HL-60 (cell line): Measurements from ENCODE around the gene PAPPA2.

Source experiments
- DNase-seq, 2 experiments: peaks; one replicate each; pipeline ENCODE4 v3.0.0-alpha.2; 2010 to 2020; ENCODE audit warnings: low read depth in 1 of 2, low spot score in 1 of 2
- H3K27ac ChIP-seq: fragments of 250-450 bp; sonication (Bioruptor Pico); replicated peaks from 2 replicates; pipeline ENCODE4 v1.5.1; 2020; ENCODE audit warnings: mild to moderate bottlenecking, moderate library complexity
- H3K27me3 ChIP-seq: fragments of 250-450 bp; sonication (Bioruptor Pico); 2 replicates; pipeline ENCODE4 v1.5.1; 2021; ENCODE audit warnings: mild to moderate bottlenecking, moderate library complexity; ENCODE audit not compliant: insufficient read depth, poor library complexity, severe bottlenecking
- H3K4me3 ChIP-seq: replicated peaks from 2 replicates; pipeline ENCODE4 v1.5.1; 2011; ENCODE audit warnings: mild to moderate bottlenecking, control low read depth, low read length; ENCODE audit not compliant: insufficient read depth
- GABPA ChIP-seq: IDR thresholded peaks from 2 replicates; pipeline ENCODE4 v1.6.1; 2012; ENCODE audit warnings: low read depth
- POLR2AphosphoS5 ChIP-seq: IDR thresholded peaks from 2 replicates; pipeline ENCODE4 v1.6.1; 2012; ENCODE audit warnings: low read depth
- REST ChIP-seq: IDR thresholded peaks from 2 replicates; pipeline ENCODE4 v1.6.1; 2012; ENCODE audit warnings: low read depth; ENCODE audit not compliant: insufficient replicate concordance
- SPI1 ChIP-seq: IDR thresholded peaks from 2 replicates; pipeline ENCODE4 v1.6.1; 2012; ENCODE audit warnings: low read depth, mild to moderate bottlenecking, borderline replicate concordance
- TF ChIP-seq, protein P1 (sequence below): IDR thresholded peaks from one replicate; pipeline ENCODE4 v1.5.1; 2011; ENCODE audit warnings: low read length, control low read depth, inconsistent platforms; ENCODE audit not compliant: insufficient read depth

Gene PAPPA2

DNA sequence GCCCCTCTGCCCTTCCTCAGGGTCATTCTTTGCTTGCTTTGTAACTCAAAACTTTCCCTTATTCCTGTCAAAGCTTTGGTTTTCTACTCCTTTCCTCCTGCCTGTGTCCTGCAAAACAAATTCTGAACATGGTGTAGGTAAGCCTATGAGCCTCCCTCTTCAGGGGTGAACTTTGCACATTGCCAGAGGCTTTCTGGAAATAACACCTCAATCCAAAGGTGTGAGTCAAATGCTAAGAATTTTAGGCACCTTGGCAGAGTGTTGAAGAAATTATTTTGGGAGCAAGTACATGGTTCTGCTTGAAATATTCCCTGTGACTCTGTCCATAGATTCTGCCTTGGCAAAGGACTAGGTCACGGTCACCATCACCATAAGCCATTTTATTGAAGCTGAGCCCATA lies 70.0 kb downstream of the PAPPA2 start:
- no peak for DNase-seq
- Histone ChIP-seq H3K27ac (no peak overlapping the region), H3K4me3 (no peak overlapping the region), H3K27me3 (no peaks in the 10 kb centered on the region)
- TF ChIP-seq GABPA (no peak), SPI1 (no peak), POLR2AphosphoS5 (no peak), REST (no peak)
- TF ChIP-seq, protein P1, sequence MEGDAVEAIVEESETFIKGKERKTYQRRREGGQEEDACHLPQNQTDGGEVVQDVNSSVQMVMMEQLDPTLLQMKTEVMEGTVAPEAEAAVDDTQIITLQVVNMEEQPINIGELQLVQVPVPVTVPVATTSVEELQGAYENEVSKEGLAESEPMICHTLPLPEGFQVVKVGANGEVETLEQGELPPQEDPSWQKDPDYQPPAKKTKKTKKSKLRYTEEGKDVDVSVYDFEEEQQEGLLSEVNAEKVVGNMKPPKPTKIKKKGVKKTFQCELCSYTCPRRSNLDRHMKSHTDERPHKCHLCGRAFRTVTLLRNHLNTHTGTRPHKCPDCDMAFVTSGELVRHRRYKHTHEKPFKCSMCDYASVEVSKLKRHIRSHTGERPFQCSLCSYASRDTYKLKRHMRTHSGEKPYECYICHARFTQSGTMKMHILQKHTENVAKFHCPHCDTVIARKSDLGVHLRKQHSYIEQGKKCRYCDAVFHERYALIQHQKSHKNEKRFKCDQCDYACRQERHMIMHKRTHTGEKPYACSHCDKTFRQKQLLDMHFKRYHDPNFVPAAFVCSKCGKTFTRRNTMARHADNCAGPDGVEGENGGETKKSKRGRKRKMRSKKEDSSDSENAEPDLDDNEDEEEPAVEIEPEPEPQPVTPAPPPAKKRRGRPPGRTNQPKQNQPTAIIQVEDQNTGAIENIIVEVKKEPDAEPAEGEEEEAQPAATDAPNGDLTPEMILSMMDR, result no peak

GRCh38 chr1:176536588-176536987 lies 73.6 kb downstream of the PAPPA2 start:
- no peak overlapping the region for H3K4me3 ChIP-seq
- H3K27ac ChIP-seq, result no peak overlapping the region
- TF ChIP-seq REST (no peak), GABPA (no peak), SPI1 (no peak), POLR2AphosphoS5 (no peak)
- TF ChIP-seq, protein P1, result no peak
- no peaks in the 10 kb centered on the region for H3K27me3 ChIP-seq
- no peak for DNase-seq

DNA sequence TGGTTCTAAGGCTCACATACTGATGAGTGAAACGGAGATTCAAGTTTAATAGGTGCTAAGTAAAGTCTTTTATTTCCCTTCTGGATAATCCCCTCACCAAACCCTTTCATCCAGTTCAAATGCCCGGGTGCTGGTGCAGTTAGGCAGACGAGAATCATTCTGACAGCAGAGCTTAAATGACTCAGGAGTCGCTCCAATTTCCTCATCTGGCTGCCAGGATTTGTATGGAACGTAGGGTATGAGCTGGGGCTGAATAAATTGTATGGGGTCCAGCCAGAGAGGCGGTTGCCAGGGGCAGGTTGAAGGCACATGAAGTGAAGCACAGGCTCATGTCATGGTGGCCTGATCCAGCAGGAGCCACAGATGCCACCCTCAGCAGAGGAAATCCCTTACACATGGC lies 76.0 kb downstream of the PAPPA2 start:
- DNase-seq, result no peak
- H3K4me3 ChIP-seq, result no peak overlapping the region
- TF ChIP-seq, protein P1, result no peak
- TF ChIP-seq GABPA (no peak), REST (no peak), SPI1 (no peak), POLR2AphosphoS5 (no peak)
- no peaks in the 10 kb centered on the region for H3K27me3 ChIP-seq
- no peak overlapping the region for H3K27ac ChIP-seq
